Measurements from ENCODE around the gene ADAMTS8.

ADAMTS8 gene

DNA sequence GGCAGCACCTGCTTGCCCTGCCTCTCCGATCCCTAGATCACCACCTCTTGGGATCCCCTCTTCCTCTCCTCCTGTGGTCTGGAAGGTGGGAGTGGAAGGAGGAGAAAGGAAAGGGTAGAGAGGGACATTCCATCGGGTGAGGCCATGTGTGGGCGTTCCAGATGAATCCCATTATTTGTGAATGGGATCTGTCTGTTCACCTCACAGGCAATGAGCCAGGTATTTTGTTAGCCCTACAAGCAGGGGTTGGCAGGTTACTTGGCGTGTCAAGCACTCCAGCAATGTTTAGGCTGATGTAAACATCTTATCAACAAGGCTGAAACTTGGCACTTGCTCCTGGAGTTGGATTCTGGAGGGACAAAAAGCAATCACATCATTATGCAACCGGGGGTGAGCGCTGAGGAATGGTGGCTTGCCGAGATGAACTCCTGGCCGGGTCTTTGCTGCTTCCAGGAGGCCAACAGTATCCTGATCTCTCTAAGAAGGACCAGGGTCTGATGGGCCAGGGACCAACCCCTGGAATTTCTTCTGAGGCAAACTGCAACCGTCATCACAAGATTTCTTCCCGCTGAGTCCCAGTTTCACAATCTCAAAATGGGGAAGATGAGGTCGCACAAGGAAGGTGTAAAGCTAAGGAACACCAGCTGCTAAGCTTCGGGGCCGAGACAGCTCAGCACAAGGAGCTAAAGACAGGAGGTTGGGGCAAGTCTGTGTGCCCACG, 7.8 kb downstream of the ADAMTS8 start:
- DNase-seq (ENCODE audit: low read depth), result no peak

DNA sequence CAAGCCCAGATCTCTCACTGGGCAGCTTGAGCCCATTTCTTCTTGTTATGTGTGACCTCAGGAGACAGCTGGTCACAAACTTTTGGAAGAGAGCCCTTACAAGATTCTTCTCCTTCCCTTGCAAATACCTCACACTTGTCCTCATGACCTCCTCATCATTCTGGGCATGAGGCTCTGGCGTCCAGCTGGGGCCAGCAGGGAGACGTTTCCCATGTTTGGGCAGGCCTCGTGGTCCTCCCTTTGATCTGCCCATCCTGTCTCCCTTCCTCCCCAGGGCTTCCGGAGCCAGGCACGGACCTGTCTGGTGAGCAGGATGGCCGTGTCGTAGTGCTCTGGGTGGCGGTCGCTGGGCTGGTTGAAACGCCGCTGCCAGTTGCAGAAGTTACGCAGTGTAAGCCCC, 9.7 kb downstream of the ADAMTS8 start:
- DNase-seq (ENCODE audit: low read depth), result no peak

DNA sequence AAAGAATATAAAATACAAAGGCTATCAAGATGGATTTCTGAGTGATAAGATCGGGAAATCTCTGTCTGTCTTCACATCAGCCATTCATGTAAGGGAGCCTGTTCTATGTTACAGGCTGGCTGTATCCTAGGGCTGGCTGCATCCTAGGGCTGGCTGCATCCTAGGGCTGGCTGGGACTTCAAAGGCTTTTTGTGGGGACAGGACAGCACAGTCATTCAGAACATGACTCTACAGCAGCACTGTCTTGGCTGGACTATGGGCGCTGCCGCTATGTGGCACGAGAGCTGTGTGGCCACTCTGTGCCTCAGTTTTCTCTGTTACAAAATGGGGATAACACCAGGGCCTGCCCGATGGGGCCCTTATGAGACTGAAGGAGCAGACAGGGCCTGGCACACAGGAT, 10.2 kb downstream of the ADAMTS8 start:
- no peak for DNase-seq (ENCODE audit: low read depth)

DNA sequence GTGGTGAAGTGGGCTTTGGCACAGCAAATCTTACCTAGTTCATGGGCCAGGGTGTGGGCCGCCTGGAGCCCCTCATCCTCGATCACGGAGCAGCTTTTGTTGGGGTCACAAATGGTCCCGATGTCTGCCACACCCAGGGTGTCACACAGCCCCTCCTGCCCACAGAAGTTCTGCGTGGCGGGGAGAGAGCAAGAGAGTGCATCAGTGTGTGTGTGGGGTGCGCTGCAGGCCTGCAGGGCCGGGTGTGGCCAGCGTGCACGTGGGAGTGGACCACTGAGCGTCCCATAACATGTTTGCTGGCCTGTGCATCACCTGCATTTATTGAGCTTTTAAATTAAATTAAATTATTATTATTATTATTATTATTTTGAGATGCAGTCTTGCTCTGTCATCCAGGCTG, 11.5 kb downstream of the ADAMTS8 start:
- no peak for DNase-seq (ENCODE audit: low read depth)

DNA sequence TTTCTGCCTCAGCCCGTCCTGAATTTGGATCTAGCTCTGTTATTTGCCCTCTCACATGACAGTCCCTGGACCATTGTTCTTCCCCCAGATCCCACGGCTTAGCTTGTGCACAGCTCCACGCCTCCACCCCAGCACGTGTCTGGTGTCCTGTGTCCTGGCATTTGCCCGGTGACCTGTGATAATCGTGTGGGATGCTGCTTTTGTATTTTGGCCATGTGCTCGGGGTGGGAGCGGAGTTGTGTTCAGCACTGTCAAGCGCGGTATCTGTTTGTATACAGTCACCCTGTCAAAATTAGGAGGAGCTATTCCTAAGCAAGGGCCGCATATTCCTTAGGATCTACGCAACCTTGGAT, 11.9 kb downstream of the ADAMTS8 start:
- DNase-seq (ENCODE audit: low read depth), result no peak

DNA sequence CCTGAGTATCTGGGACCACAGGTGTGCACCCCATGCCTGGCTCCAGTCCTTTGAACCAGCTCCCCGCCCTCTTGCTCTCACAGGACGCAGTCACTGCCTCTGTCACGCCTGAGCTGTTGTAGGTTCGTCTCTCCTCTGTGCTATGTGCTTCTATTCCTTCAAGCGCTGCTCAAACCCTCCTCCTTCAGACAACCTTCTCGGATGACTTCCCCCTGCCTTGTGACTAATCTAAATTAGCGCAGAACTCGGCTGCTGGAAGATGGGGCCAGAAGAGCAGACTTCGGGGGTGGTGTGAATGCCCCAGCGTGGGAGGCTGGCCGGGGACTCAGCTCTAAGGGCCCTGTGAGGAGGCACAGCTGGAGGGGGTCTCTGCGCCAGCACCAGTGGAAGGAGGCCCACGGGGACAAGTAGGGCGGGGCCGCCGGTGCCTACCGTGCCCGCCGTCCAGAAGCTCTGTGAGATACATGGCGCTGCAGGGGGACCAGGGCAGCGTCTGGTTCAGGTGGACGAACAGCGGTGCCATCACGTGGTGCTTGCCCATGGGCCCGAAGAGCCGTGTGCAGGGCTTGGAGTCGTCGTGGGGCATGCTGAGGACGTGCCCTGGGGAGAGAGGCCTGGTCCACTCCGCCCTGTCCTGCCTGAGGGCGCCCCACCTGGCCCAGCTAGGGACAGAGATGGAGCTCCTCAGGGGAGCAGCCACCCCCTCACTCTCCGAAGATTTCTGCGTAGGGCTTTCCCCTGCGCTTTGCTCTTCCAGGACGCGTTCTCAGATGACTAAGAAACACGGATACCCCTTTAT, 12.5 kb downstream of the ADAMTS8 start:
- no peak for DNase-seq (ENCODE audit: low read depth)

DNA sequence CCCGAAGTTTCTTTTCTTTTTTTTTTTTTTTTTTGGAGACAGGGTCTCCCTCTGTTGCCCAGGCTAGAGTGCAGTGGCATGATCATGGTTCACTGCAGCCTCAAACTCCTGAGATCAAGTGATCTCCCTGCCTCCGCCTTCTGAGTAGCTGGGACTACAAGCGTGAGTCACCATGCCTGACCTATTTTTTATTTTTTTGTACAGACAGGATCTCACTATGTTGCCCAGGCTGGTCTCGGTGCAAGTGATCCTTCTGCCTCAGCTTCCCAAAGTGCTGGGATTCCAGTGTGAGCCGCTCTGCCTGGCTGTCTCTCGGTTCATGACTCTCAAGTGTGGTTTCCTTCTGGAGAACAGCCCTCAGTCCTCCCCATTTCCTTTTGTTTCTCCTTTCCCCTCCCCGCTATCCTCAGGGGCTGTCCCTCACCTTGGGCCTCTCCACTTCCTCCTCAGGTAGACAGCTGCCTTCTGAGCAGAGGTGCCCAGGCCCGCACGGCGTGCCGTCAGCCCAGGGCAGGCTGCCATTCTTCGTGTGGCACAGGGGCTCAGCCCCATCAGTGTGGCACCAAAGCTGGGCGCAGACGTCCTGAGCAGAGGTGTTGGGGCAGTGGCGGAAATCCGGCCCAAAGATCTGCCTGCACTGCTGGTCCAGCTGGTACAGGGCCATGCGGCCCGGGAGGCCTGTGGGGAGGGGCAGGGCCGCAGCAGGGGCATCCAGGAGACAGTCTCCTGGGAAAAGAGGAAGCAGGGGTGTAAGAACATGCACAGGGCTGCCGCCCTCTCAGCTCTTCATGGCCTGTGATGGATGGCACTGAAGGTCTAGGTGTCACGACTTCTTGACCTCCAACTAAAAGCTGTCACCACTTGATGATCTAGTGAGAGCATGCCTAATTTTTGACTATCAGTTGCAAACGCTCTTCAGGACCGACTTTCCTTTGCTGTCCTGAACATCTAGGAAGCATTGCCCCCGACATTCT, 14.0 kb downstream of the ADAMTS8 start:
- no peak for DNase-seq (ENCODE audit: low read depth)

DNA sequence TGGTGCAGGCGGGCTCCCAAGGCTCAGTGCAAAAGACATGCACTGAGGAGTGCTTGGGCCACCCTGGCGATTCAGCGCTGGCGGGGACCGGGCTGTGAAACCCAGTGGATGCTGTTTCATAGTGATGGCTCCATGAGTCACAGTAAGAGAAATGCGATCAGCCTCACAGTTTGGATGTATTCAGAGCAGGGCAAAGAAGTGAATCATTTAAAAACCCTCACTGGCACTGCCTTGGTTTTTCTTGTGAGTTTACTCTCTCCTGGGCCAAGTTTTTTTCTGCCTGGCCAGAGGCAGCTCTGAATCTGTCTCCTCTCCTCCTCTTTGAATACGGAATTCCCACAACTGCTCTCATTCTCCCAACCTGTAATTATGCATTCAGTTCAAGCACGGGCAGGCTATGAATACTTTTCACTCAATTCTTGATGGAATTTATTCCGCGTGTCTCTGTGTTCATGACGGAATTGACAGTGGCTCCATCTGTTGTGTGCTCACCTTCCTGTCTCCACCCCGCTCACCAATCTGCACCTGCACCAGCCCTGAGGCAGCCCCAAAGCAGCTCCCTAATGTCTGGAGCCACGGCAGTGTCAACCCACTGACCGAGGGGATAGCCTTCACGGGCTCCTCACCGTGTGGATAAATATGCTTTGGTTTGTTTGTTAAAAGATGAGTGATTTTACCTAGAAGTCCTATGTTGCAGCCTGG, 14.9 kb downstream of the ADAMTS8 start:
- DNase-seq (ENCODE audit: low read depth), result no peak

DNA sequence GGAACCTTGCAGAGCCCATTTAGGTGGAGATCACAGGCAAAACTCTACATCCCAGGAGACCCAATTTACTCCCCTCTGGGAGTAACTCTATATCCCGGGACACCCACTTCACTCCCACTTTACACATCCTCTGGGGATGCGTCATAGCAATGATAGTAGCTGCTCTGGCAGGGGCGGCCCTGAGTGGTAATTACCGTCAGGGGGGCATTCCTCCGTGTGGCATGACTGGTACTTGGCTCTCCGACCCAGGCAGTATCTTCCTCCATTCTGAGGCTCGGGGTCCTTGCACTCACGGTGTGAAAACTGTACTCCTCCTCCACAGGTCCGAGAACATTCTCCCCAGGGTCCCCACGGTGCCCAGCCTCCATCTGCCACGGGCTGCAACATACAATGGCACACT, 17.2 kb downstream of the ADAMTS8 start:
- no peak for DNase-seq (ENCODE audit: low read depth)

DNA sequence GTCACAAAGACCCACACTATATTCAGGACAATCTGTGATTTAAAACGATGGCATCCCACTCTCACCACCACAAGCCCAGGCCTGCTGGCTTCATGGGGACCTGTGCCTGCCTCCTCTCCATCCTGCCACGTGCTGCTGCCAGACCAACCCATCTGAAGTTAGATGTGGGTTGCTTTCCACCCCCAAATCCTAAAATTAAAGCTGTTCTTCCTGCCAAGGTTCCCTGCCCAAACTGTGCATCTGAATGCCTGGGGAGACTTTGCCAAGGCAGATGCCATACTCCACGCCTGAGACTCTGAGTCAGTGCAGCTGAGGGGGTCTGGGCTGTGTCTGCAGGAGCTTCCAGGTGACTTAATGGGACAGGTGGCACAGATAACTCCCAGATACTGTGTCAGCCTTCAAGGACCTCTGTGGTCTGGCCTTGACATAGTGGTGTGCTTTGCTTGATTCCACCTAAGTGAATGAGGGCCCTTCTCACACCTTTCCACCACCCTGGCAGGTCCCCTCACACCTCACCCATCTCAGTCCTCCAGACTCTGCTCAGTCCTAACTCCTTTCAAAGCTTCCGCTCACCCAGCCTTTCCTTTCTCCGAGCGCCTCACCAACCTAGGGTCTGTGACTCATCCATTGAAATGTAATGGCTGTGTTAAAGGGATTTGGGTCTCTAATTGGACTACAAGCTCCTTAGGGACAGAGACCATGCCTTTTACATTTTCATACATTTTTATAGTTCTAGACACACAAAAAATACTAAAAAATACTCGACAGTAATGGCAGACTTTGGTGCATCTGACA, 18.6 kb downstream of the ADAMTS8 start:
- no peak for DNase-seq (ENCODE audit: low read depth)

DNA sequence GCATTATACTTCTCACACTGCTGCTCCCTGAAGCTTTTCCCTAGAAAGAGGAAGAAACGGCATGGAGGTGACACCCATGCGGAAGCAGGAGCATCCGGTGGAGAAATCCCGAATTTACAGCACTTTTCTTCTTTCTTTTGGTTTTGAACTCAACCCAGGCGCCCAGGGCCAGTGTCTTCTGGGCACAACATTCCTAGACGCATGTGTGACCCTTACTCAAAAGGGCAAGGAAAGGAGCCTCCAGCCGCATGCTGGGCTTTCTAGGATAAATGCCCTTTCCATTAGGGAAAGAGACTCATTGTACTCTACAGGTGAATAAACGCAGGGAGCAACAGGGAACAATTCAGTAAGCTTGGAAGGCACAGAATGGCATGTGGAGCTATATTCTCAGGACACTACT, 19.5 kb downstream of the ADAMTS8 start:
- no peak for DNase-seq (ENCODE audit: low read depth)

DNA sequence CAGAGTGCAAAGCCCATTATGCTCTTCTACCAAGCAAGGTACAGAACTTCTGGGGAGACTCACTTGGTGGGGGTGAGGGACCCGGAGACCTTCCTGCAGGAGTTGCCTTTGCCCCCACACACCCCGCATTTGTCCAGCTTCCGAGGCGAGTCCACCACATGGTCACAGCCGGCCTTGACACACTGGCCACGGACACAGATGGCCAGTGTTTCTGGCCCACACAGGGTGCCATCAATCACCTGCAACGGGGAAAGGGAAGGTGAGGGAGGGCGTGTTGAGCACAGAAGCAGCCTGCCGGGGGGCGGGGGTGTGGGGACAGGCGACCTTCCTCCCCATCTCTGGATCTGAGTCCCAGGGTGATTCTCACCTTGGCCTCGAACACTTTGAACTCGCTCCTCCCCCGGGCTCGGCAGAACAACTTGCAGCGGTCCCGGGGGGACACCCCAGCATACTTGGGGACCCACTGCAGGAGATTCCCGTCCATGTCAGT, 20.0 kb downstream of the ADAMTS8 start:
- DNase-seq (ENCODE audit: low read depth), result no peak

DNA sequence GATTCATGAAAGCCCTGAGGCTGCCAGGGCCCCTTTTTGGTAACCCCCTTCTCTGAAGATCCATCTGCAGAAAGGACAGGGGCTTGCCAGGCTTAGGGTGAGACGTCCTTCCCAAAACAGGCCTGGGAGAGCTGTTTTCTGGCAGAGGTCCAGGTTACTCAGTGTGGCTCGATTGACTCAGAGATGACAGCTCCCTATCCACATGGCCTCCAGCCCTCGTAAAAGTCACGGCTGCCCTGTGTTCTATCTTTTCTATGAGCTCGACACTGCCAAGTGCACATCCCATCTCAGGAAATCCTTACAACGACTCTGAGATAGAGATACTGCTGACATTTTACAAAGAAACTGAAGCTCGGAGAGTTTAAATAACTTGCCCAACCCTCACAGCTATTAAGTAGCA, 20.4 kb downstream of the ADAMTS8 start:
- no peak for DNase-seq (ENCODE audit: low read depth)

DNA sequence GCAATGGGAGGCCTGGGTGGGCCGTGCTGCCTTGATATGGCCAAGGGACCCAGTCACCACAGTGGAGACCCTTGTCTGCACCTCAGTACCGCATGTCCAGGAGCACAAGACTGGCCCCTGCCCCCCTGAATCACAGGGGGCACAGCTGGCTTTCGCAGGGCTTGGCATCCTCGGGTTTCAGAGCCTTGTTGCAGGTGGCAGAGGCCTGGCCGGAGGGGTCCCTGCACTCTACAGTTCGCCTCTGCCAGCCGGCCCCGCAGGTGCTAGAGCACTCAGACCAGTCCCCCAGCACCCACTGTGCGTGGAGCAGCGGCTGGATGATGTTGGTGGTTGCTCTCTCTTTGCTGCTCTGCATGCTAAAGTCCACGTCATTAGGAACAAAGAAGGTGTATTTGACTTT, 23.0 kb downstream of the ADAMTS8 start:
- DNase-seq (ENCODE audit: low read depth), result no peak

DNA sequence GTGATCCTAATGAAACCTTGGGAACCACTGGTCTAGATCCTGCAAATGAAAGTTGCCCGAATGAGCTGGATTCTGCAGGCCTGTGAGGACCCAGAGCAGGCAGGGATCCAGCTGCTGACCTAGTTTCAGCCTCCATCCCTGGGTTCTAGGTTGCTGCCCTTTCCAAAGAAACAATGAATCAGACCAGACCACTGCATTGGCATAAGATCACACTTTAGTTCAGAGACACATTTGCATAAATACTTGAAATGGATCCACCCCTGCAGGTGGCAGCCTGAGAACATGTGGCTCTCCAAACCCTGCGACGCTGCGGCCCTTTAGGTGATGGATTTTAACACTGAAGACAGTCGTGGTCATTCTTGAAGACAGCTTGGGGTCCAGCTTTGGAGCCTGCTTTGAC, 23.7 kb downstream of the ADAMTS8 start:
- DNase-seq (ENCODE audit: low read depth), result no peak

DNA sequence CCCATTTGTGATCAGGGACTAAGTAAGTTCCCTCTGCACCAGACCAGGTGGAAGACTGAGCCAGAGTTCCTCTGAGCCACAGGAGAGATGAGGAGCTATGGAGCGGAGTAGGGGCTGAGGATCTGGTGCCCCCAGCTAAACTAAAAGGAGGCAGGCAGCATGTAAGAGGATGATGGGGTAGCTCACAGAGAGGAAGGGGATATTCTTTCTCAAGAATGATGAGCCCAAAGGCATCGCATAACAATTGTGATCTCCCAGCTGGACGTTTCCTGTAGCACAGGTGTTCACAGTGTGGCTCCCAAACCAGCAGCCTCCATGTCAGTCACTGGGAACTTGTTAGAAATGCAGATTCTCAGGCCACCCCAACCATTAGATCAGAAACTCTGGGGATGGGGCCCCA, 24.4 kb downstream of the ADAMTS8 start:
- no peak for DNase-seq (ENCODE audit: low read depth)

DNA sequence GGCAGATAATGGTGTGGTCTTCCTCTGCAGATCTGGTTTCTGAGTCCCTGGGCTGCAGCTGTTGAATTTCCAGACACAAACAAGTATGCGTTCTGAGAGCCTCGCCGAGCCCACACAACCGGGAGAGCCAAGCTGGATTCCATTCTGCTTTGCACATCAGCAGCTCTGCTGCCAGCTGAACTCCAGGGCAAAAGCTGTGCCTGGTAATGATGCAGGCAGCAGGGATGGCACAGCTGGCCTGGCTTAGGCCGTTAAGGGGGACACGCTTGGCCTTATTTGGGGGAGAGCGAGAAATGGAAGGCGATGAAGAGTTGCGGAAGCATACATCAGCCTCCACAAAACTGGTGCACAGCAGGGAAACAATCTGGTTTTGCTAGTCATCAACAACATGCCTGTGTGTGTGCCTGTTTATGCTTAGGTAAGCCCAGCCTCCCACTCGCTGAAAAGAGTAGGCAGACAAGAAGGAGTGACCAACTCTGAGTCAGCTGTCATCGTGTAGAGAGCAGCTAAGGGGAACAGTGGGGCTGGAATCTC, 25.1 kb downstream of the ADAMTS8 start:
- no peak for DNase-seq (ENCODE audit: low read depth)

DNA sequence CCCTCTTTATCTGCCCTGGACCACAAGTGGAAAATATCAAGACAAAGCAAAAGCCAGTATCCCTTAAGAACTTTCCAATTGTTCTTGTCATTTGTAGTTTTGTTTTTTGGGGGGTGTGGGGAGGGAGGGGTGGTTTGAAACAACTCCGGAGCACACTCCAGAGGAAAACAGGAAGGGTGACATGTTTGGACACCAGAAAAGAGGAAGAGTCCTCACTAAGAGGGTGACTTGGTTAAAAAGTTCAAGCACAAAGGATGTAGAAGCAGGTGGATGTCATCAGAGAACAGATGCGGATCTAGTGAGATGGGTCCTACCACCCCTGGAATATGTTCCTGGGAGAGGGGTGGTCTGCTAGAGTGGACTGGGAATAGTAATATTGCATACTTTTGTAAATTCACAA, 25.8 kb downstream of the ADAMTS8 start:
- no peak for DNase-seq (ENCODE audit: low read depth)

DNA sequence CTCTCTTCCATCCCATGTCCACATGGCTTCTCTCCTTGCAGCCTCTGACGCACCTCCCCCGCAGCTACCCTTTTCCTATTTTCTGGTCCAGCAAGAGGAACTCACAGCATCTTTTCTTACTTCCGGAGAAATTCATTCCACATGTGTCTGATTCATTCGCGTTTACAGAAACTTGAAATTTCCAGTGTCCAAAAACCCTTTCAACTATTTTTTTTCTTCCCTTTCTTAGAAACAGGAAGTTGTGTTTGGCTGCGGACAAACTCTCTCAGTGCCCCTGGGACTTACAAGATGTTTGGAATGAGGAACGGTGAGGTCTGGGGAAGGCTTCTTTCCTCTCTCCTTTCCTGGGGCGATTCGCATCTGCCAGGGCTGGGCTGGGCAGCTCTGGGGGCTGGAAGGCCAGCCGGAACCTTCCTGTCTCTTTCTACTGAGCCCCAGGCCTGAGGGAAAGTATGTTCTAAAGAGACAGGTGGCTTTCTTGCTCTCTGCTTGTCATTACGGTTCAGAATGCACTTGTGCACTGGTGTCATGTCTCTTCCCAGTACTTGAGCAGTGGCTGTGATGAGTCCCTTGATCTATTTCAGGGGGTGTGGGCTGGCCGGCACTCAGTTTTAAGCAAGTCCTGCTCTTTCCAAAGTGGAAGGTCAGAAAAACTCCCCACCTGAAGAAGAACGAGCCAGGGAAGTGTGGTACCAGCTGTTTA, 27.5 kb downstream of the ADAMTS8 start:
- DNase-seq (ENCODE audit: low read depth), result no peak

DNA sequence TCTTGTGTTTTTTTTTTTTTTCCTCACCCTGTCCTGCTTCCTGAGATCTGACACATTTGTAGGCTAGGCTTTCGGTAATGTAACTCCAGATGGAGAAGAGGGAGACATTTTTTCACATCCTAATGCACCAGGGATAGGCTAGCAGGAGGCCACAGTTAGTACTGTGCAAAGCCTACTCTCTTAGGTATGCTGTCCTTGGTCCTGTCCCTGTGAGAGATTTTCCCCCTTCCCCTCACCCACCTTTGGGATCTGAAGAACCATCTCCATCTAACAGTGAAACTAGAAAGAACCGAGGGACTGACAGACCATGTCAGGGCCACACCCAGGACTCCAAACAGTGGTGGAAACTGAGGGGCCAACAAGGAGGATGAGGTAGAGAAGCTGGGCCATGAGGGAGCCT, 29.2 kb downstream of the ADAMTS8 start:
- no peak for DNase-seq (ENCODE audit: low read depth)
